GM23338 (cell line): ENCODE measurements around the gene ALOX15. TPM values are rescaled to one million over a fixed set of nuclear protein-coding genes. Genes with fewer than 3 reads are reported as not detected.

Experiments used
- ATAC-seq: fragments of 200-7000 bp; cut with Tn5 transposase; 3 replicates; pipeline ENCODE4 v1.9.1; 2020
- DNase-seq: peaks from one replicate; pipeline ENCODE4 v3.0.0-alpha.2; 2015; ENCODE audit warnings: low spot score
- H2AFZ ChIP-seq: fragments of 200-600 bp; sonication (generic); 2 replicates; pipeline ENCODE4 v1.8.0; 2016; ENCODE audit warnings: antibody characterized with exemption, mild to moderate bottlenecking, moderate library complexity
- H3F3A ChIP-seq: fragments of 200-600 bp; sonication (generic); replicated peaks from 2 replicates; pipeline ENCODE4 v1.8.0; 2017; ENCODE audit warnings: antibody characterized with exemption, mixed run types, low read depth
- H3K27ac ChIP-seq: fragments of 200-600 bp; sonication (generic); 2 replicates; pipeline ENCODE4 v1.6.1; 2016; ENCODE audit warnings: low read depth
- H3K27me3 ChIP-seq: fragments of 200-600 bp; sonication (generic); 2 replicates; pipeline ENCODE4 v1.8.0; 2016; ENCODE audit warnings: mild to moderate bottlenecking, mixed run types, moderate library complexity; ENCODE audit not compliant: insufficient read depth
- H3K36me3 ChIP-seq: fragments of 200-600 bp; sonication (generic); 2 replicates; pipeline ENCODE4 v1.8.0; 2016; ENCODE audit warnings: mild to moderate bottlenecking; ENCODE audit not compliant: insufficient read depth
- H3K4me1 ChIP-seq: fragments of 200-600 bp; sonication (generic); 2 replicates; pipeline ENCODE4 v1.8.0; 2016; ENCODE audit warnings: mild to moderate bottlenecking, moderate library complexity; ENCODE audit not compliant: insufficient read depth
- H3K4me2 ChIP-seq: fragments of 200-600 bp; sonication (generic); 2 replicates; pipeline ENCODE4 v1.7.1; 2017; ENCODE audit warnings: mixed run types
- H3K4me3 ChIP-seq: fragments of 200-600 bp; sonication (generic); 2 replicates; pipeline ENCODE4 v1.6.1; 2016; ENCODE audit warnings: mixed run types
- H3K79me2 ChIP-seq: fragments of 200-600 bp; sonication (generic); replicated peaks from 2 replicates; pipeline ENCODE4 v1.8.0; 2017; ENCODE audit warnings: mild to moderate bottlenecking; ENCODE audit not compliant: insufficient read depth
- H3K9me2 ChIP-seq: fragments of 200-600 bp; sonication (generic); 2 replicates; pipeline ENCODE4 v1.8.0; 2017; ENCODE audit not compliant: insufficient read depth
- H4K20me1 ChIP-seq: fragments of 200-600 bp; sonication (generic); replicated peaks from 2 replicates; pipeline ENCODE4 v1.8.0; 2017; ENCODE audit warnings: mild to moderate bottlenecking; ENCODE audit not compliant: insufficient read depth
- H3K27ac Mint-ChIP-seq: 2 replicates; pipeline ENCODE4 v1.8.0; 2020; ENCODE audit warnings: inconsistent platforms, mild to moderate bottlenecking, moderate library complexity, mixed read lengths
- H3K27me3 Mint-ChIP-seq: 3 replicates; pipeline ENCODE4 v1.8.0; 2022; ENCODE audit warnings: low read depth, mild to moderate bottlenecking, moderate library complexity, mixed read lengths, inconsistent platforms; ENCODE audit not compliant: insufficient read depth, poor library complexity
- H3K36me3 Mint-ChIP-seq: 3 replicates; pipeline ENCODE4 v1.8.0; 2021; ENCODE audit warnings: low read depth, mild to moderate bottlenecking, inconsistent platforms, moderate library complexity, mixed read lengths
- H3K4me1 Mint-ChIP-seq: 3 replicates; pipeline ENCODE4 v1.8.0; 2020; ENCODE audit warnings: mild to moderate bottlenecking, inconsistent platforms, mixed read lengths
- H3K4me3 Mint-ChIP-seq: 3 replicates; pipeline ENCODE4 v1.8.0; 2021; ENCODE audit warnings: moderate library complexity, mild to moderate bottlenecking, inconsistent platforms, mixed read lengths
- H3K9me3 Mint-ChIP-seq: 3 replicates; pipeline ENCODE4 v1.8.0; 2020; ENCODE audit warnings: moderate library complexity, mild to moderate bottlenecking, inconsistent platforms, mixed read lengths
- CREB1 ChIP-seq: fragments of 250-450 bp; sonication (Bioruptor Pico); IDR thresholded peaks from 2 replicates; pipeline ENCODE4 v1.5.0; 2020; ENCODE audit warnings: low read depth, mild to moderate bottlenecking, moderate library complexity
- CTCF ChIP-seq, 2 experiments: fragments of 200-600 bp in 1 of 2; sonication (generic) in 1 of 2; conservative IDR thresholded peaks; 2 replicates each; pipeline versions ENCODE4 v1.5.1 to v1.6.1; 2016 to 2017; ENCODE audit warnings: antibody characterized with exemption in 2 of 2, low read depth in 2 of 2, mild to moderate bottlenecking in 2 of 2, moderate library complexity in 1 of 2
- ETS1 ChIP-seq: IDR thresholded peaks from 2 replicates; pipeline ENCODE4 v1.6.1; 2016; ENCODE audit warnings: antibody characterized with exemption
- EZH2 ChIP-seq: fragments of 200-600 bp; sonication (generic); IDR thresholded peaks from one replicate; pipeline ENCODE4 v1.8.0; 2017; ENCODE audit warnings: antibody characterized with exemption, mild to moderate bottlenecking, low read depth; ENCODE audit not compliant: unreplicated experiment
- EZH2phosphoT487 ChIP-seq: fragments of 200-600 bp; sonication (generic); IDR thresholded peaks from one replicate; pipeline ENCODE4 v1.8.1; 2018; ENCODE audit warnings: antibody characterized with exemption; ENCODE audit not compliant: unreplicated experiment
- JUNB ChIP-seq: IDR thresholded peaks from one replicate; pipeline ENCODE4 v1.6.1; 2016; ENCODE audit warnings: antibody characterized with exemption; ENCODE audit not compliant: unreplicated experiment
- NANOG ChIP-seq: IDR thresholded peaks from 2 replicates; pipeline ENCODE4 v1.6.1; 2016; ENCODE audit warnings: antibody characterized with exemption, borderline replicate concordance
- POLR2AphosphoS5 ChIP-seq: IDR thresholded peaks from 2 replicates; pipeline ENCODE4 v1.6.1; 2016; ENCODE audit warnings: antibody characterized with exemption, low read depth
- REST ChIP-seq: IDR thresholded peaks from one replicate; pipeline ENCODE4 v1.6.1; 2018; ENCODE audit warnings: antibody characterized with exemption; ENCODE audit not compliant: unreplicated experiment
- STAT1 ChIP-seq: IDR thresholded peaks from one replicate; pipeline ENCODE4 v1.6.1; 2016; ENCODE audit warnings: antibody characterized with exemption; ENCODE audit not compliant: unreplicated experiment
- ZNF114 ChIP-seq: fragments of 250-450 bp; sonication (Bioruptor Pico); IDR thresholded peaks from 2 replicates; pipeline ENCODE4 v1.5.0; 2020; ENCODE audit warnings: mild to moderate bottlenecking, moderate library complexity
- ZNF331 ChIP-seq: fragments of 250-450 bp; sonication (Bioruptor Pico); IDR thresholded peaks from 2 replicates; pipeline ENCODE4 v1.5.0; 2020; ENCODE audit warnings: low read depth, mild to moderate bottlenecking, moderate library complexity
- ZNF462 ChIP-seq: fragments of 250-450 bp; sonication (Bioruptor Pico); IDR thresholded peaks from 2 replicates; pipeline ENCODE4 v1.5.0; 2020; ENCODE audit warnings: mild to moderate bottlenecking, moderate library complexity
- polyA plus RNA-seq: library from polyadenylated mRNA; unstranded; fragments of >200 nt; fragmentation: Nextera tagmentation; extraction: Ambion mirVana; gene quantifications from 2 replicates; pipeline ENCODE4 v1.2.1, GENCODE V29; 2016
- total RNA-seq: library from RNA; depleted of rRNA; stranded (reverse); fragments of >200 nt; shearing (Covaris generic); gene quantifications from 2 replicates; pipeline ENCODE4 v1.2.3, GENCODE V29; 2014

The ALOX15 gene
- total and polyA plus RNA-seq, 2 experiments from 2014 or later = 1.2 to 1.4 TPM

- TF ChIP-seq REST (no peak), JUNB (no peak), CTCF (conservative IDR thresholded peaks at IDR 0.05; ENCODE audit: low read depth in 2 of 2) (no peak), ZNF462 (no peak), POLR2AphosphoS5 (no peak), EZH2 (no peak), EZH2phosphoT487 (no peak), NANOG (no peak), ZNF331 (CRISPR knock-in tag) (no peak), ZNF114 (CRISPR knock-in tag) (no peak), ETS1 (no peak), CREB1 (no peak), STAT1 (no peak)
- ATAC-seq (no peak; the same call in 2 of the 3 replicates), DNase-seq (no peak)
- no peak overlapping the region for H3K4me2 ChIP-seq
- Mint-ChIP-seq H3K27me3 (peaks cover 15% of the 10 kb centered on the region), H3K4me1 (peaks cover 21% of the 10 kb centered on the region), H3K9me3 (no peaks in the 10 kb centered on the region), H3K27ac (no peak overlapping the region), H3K4me3 (no peak overlapping the region), H3K36me3 (no peaks in the 10 kb centered on the region; the same call in 2 of the 3 replicates)
- no peaks in the 10 kb centered on the region for H3K27me3 ChIP-seq
- H3K4me1 ChIP-seq = peaks cover 2% of the 10 kb centered on the region; the same call in 1 of the 2 replicates
- no peaks in the 10 kb centered on the region for H3K79me2 ChIP-seq
- H3K27ac ChIP-seq = no peak overlapping the region
- H3K4me3 ChIP-seq = no peak overlapping the region
- H3K36me3 ChIP-seq = no peaks in the 10 kb centered on the region
- H2AFZ ChIP-seq = no peak overlapping the region
- no peaks in the 10 kb centered on the region for H4K20me1 ChIP-seq
- H3F3A ChIP-seq = no peaks in the 10 kb centered on the region
- no peaks in the 10 kb centered on the region for H3K9me2 ChIP-seq
These were observed 35.7 kb downstream of the ALOX15 start for GRCh38 chr17:4605826-4606225.
